ENCODE results near the gene INPP4A. TPM values are rescaled to one million over a fixed set of nuclear protein-coding genes. Genes with fewer than 3 reads are reported as not detected.

The INPP4A gene
- total and polyA plus RNA-seq, 5 donors: 5.1 to 18.1 (median 15.8) TPM

DNA sequence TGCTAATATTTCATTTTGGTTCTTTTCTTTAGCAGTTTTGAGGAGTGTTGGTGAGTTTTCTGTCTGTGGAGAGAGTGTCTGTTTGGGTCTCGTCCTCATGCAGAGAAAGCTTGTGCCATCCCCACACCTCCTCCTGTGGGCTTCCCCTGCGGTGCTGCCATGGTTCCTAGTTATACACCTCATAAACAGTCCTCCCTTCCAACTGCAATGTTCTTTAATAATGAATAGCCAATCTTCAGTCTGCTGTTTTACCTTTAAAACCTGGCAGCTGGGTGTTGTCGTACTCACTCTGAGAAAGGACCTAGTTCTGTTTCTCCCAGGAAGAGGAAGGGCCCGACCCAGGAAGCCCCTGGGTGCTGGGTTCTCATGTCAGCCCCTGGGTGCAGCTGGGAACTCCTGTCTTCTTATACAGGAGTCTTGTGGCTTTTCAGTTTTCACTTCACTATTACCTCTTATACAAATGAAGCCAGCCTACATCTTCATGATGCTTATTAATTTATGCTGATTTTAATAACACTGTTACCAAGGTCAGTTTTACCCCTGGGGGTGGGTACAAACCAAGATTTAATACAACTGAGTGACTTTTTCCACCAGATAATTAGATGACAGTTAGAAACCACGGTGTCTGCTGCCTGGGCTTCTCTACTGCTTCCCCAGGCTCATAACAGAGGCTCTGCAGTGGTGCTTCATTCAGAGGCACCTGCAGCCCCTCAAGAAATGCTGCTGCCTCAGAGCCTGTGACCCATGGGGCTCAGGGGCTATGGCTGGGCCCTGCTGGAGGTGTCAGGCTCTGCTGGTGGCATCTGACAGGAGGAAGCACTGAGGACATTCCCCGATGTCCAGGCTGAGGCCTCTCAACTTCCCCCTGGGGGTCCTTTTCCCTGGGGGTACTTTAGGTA lies 104.5 kb downstream of the INPP4A start:
- no peak for ATAC-seq
- 94% methylated on average over 6 of the region's 6 CpGs for WGBS
- intact Hi-C loops (cut with DNase I): no loop called here
- no peak for DNase-seq
- Histone ChIP-seq H3K27ac (ENCODE audit: low read length) (no peak overlapping the region), H3K27me3 (ENCODE audit: control insufficient read depth, insufficient read depth) (no peaks in the 10 kb centered on the region), H3K4me3 (ENCODE audit: low read length) (no peak overlapping the region), H3K4me1 (ENCODE audit: control insufficient read depth, insufficient read depth, low read length) (no peaks in the 10 kb centered on the region), H3K9me3 (ENCODE audit: control insufficient read depth, low read length) (no peaks in the 10 kb centered on the region)

DNA sequence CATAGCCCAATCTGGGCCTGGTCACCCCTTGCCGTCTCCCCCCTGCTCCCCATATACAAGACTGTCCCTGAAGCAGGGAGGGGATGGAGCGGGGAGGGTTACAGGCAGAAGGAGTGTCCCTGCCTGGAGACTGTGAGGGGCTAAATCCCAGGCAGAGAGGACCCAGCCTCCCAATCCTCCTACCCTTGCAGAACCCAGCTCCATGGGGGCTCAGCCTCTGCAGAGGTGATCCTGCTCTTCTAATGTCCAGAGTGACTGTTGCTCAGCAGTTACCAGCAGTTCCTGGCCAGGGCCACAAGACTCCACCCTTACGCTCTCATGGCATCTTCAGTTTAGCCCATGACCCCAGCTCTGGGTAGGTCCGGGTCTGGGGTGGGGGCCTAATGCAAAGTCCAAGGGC lies 105.5 kb downstream of the INPP4A start:
- Histone ChIP-seq H3K4me3 (ENCODE audit: low read length) (no peak overlapping the region), H3K27me3 (ENCODE audit: control insufficient read depth, insufficient read depth) (no peaks in the 10 kb centered on the region), H3K27ac (ENCODE audit: low read length) (no peak overlapping the region), H3K4me1 (ENCODE audit: control insufficient read depth, insufficient read depth, low read length) (no peaks in the 10 kb centered on the region), H3K9me3 (ENCODE audit: control insufficient read depth, low read length) (no peaks in the 10 kb centered on the region)
- ATAC-seq (no peak), DNase-seq (no peak)
- intact Hi-C loops (cut with DNase I): no loop called here
- WGBS: 98% methylated on average over 4 of the region's 4 CpGs

GRCh38 chr2:98551316-98551715 lies 106.7 kb downstream of the INPP4A start:
- 90% methylated on average over 6 of the region's 6 CpGs for WGBS
- intact Hi-C loops (cut with DNase I): no loop called here
- no peaks in the 10 kb centered on the region for H3K9me3 ChIP-seq (ENCODE audit: control insufficient read depth, low read length)
- H3K27ac ChIP-seq (ENCODE audit: low read length): no peak overlapping the region
- H3K27me3 ChIP-seq (ENCODE audit: control insufficient read depth, insufficient read depth): no peaks in the 10 kb centered on the region
- H3K4me3 ChIP-seq (ENCODE audit: low read length): no peak overlapping the region
- DNase-seq (no peak), ATAC-seq (no peak)
- H3K4me1 ChIP-seq (ENCODE audit: control insufficient read depth, insufficient read depth, low read length): no peaks in the 10 kb centered on the region

DNA sequence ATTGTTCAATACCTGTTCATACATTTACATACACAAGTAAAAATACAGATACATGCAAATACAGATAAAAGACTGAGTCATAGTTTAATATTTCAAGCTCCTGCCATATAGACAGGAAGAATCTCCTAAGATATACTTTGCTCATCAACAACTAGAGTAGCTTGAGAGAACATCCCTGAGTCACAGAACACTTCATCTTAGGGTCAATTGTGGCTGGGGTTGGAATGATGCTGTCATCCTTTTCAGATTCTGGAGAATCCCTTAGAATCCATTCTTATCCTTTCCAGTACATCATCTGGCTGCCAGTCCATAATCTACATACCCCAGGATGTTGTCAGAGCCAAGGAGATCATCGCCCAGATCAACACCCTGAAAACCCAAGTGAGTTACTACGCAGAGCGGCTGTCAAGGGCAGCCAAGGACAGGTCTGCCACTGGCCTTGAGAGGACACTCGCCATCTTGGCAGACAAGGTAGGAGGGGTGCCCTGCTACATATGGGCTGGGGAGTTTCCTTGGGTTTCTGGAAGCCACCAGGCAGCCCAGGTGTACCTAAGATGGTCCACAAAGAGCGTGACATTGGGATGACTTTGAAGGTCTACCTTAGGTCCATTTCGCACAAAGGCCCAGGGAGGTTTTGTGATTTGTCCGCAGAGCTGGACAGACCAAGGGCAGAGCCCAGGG lies 108.0 kb downstream of the INPP4A start:
- Histone ChIP-seq H3K4me1 (ENCODE audit: control insufficient read depth, insufficient read depth, low read length) (no peaks in the 10 kb centered on the region), H3K4me3 (ENCODE audit: low read length) (no peak overlapping the region), H3K27me3 (ENCODE audit: control insufficient read depth, insufficient read depth) (no peaks in the 10 kb centered on the region), H3K27ac (ENCODE audit: low read length) (no peak overlapping the region), H3K9me3 (ENCODE audit: control insufficient read depth, low read length) (no peaks in the 10 kb centered on the region)
- ATAC-seq: no peak
- 97% methylated on average over 7 of the region's 7 CpGs for WGBS
- intact Hi-C loops (cut with DNase I): no loop called here
- no peak for DNase-seq

DNA sequence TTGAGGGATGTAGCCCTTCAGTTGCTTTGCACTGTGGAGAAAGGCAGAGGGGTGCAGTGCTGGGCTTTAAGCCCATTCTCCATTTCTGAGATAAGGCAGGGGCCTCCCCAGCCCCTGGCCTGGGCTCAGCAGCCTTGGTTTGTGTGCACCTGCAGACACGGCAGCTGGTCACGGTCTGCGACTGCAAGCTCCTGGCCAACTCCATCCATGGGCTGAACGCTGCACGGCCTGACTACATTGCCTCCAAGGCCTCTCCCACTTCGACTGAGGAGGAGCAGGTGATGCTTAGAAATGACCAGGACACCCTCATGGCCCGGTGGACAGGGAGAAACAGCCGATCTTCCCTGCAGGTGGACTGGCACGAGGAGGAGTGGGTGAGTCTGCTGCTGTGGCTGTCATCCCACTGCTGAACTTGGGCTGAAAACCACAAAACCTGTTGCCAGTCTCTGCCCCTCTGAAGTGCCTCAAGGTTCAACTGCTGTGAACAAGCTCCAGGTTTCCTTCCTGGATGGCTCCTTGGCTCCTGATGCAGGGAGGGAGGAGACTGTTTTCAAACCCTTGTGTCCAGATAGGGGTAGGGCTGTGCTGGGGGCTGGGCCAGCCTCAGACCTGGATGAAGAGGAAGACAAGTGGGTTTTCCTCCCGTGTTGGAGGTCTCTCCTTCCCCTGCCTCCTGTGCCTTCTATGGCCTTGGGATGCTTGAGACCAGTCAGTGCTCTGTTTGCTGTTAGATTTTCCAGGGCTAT lies 109.6 kb downstream of the INPP4A start:
- H3K27ac ChIP-seq (ENCODE audit: low read length): no peak overlapping the region
- DNase-seq (no peak), ATAC-seq (no peak)
- 89% methylated on average over 10 of the region's 10 CpGs for WGBS
- H3K4me3 ChIP-seq (ENCODE audit: low read length): no peak overlapping the region
- intact Hi-C loops (cut with DNase I): no loop called here
- no peaks in the 10 kb centered on the region for H3K27me3 ChIP-seq (ENCODE audit: control insufficient read depth, insufficient read depth)
- no peaks in the 10 kb centered on the region for H3K4me1 ChIP-seq (ENCODE audit: control insufficient read depth, insufficient read depth, low read length)
- H3K9me3 ChIP-seq (ENCODE audit: control insufficient read depth, low read length): no peaks in the 10 kb centered on the region

DNA sequence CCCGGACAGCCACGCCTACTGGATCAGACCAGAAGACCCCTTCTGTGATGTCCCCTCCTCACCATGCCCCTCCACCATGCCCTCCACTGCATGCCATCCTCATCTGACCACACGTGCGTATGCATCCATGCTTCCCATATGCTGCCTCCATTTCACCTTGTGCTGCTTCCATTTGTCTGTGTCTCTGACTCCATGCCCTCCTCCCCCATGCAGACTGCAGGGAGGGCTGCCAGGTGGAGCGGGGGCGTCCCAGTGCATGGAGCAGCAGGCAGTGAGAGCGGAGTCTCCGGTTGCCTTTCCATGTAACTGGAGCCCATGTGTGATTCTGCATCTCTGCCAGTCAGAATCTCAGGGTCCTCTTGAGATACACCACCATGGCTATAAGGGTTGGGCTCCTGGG lies 111.0 kb downstream of the INPP4A start:
- DNase-seq (no peak), ATAC-seq (no peak)
- intact Hi-C loops (cut with DNase I): no loop called here
- H3K27me3 ChIP-seq (ENCODE audit: control insufficient read depth, insufficient read depth): no peaks in the 10 kb centered on the region
- H3K4me3 ChIP-seq (ENCODE audit: low read length): no peak overlapping the region
- H3K4me1 ChIP-seq (ENCODE audit: control insufficient read depth, insufficient read depth, low read length): peaks cover 3% of the 10 kb centered on the region
- 96% methylated on average over 8 of the region's 8 CpGs for WGBS
- H3K27ac ChIP-seq (ENCODE audit: low read length): no peak overlapping the region
- no peaks in the 10 kb centered on the region for H3K9me3 ChIP-seq (ENCODE audit: control insufficient read depth, low read length)

DNA sequence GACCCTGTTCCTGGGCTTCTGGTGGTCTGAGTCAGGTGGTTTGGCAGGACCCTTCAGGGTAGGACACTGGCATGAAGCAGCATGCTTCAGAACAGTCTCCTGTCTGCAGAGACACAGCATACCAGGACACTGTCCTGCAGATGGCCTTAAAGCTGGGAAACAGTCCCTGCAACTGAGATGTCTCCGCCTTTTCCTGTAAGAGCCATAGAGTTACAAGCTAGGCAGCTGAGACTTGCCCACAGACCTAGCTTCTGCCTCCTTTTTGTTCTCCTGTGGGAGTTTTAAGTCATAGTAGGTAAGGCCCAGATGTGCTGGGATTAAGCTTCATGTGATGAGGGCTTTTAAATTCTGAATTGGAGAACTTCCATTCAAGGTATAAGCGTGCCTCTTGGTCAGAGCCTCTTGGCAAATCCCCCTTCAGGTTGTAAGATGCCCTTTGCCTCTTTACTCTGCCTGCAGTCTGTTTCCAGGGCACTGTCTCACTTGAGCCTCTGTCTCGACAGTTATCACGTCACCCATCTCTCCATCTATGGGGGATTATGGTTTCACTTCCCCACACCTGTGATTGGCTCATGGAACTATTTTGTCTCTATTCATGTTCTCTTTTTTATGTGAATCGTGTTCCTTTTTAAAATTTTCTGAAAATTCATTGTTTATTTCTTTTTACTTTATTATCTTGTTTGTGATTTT lies 111.8 kb downstream of the INPP4A start:
- Histone ChIP-seq H3K4me1 (ENCODE audit: control insufficient read depth, insufficient read depth, low read length) (peaks cover 3% of the 10 kb centered on the region), H3K9me3 (ENCODE audit: control insufficient read depth, low read length) (no peaks in the 10 kb centered on the region), H3K27ac (ENCODE audit: low read length) (no peak overlapping the region), H3K4me3 (ENCODE audit: low read length) (no peak overlapping the region), H3K27me3 (ENCODE audit: control insufficient read depth, insufficient read depth) (no peaks in the 10 kb centered on the region)
- intact Hi-C loops (cut with DNase I): no loop called here
- WGBS: 83% methylated on average over 5 of the region's 5 CpGs
- no peak for DNase-seq
- no peak for ATAC-seq

DNA sequence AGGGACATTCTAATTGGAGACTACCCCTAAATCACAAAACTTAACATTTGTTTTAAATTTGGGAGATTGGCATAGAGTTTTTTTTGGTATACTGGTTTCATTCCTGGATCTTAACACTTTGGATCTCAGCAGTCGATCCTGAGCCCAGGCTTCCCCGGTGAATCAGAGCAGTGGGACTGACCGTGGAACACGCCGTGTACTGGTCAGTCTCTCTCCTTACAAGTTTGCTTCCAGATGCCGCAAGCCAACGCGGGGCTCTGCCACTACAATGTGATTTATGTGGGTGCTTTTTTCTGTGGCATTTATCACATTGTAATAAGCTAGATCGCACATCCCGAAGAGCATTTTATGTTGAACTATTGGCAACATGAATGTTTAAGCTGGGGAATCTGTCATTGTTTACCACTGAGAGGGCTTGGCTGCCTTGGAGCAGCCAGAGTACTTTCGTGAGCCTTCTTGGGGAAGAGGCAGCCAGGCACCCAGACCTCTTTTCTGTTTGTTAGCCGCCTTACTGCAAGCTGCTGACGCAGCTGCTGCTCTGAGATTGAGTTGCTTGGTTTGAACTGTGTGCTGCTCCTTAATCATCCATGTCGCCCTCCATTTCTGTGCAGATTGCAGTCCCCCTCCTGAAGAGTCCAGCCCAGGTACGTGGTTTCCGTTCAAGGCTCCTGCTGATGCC lies 114.3 kb downstream of the INPP4A start:
- no peak for ATAC-seq
- Histone ChIP-seq H3K27ac (ENCODE audit: low read length) (no peak overlapping the region), H3K9me3 (ENCODE audit: control insufficient read depth, low read length) (no peaks in the 10 kb centered on the region), H3K27me3 (ENCODE audit: control insufficient read depth, insufficient read depth) (no peaks in the 10 kb centered on the region), H3K4me3 (ENCODE audit: low read length) (no peak overlapping the region), H3K4me1 (ENCODE audit: control insufficient read depth, insufficient read depth, low read length) (peaks cover 13% of the 10 kb centered on the region)
- WGBS: 98% methylated on average over 16 of the region's 16 CpGs
- intact Hi-C loops (cut with DNase I): no loop called here
- DNase-seq: no peak

DNA sequence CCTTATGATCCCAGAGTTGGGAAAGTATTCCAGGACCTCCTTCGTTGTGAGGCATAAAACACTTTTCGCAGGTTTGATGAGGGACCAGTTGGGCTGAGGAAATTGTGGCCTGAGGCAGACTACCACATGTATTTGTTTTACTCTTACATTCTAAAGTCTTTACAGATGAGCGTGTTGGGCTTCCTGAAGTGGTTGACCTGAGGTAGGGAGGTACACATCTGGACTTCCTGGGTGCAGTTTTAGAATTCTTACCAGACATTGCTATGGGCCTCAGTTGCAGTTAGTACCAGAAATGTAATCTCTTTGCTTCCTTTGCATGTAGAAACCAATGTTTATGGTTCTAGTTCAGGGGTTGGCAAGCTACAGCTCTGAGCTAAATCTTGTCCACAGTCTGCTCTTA lies 114.9 kb downstream of the INPP4A start:
- intact Hi-C loops (cut with DNase I): no loop called here
- 94% methylated on average over 3 of the region's 3 CpGs for WGBS
- Histone ChIP-seq H3K4me3 (ENCODE audit: low read length) (no peak overlapping the region), H3K4me1 (ENCODE audit: control insufficient read depth, insufficient read depth, low read length) (peaks cover 13% of the 10 kb centered on the region), H3K27me3 (ENCODE audit: control insufficient read depth, insufficient read depth) (no peaks in the 10 kb centered on the region), H3K27ac (ENCODE audit: low read length) (no peak overlapping the region), H3K9me3 (ENCODE audit: control insufficient read depth, low read length) (no peaks in the 10 kb centered on the region)
- ATAC-seq: no peak
- DNase-seq: no peak

- DNase-seq (peak; percentile 47 to 76 (median 74)), ATAC-seq (peak; percentile 82 to 87)
- intact Hi-C loops (cut with DNase I): loop anchor here in 1 of 4 donors (10.0 kb wide), 1 partner anchor 116 kb away; the partner anchor contains the start of gene INPP4A
- WGBS: 83% methylated on average over 9 of the region's 9 CpGs
- H3K4me3 ChIP-seq (ENCODE audit: low read length): no peak overlapping the region
- no peak overlapping the region for H3K27ac ChIP-seq (ENCODE audit: low read length)
- H3K4me1 ChIP-seq (ENCODE audit: control insufficient read depth, insufficient read depth, low read length): peaks cover 13% of the 10 kb centered on the region
- H3K27me3 ChIP-seq (ENCODE audit: control insufficient read depth, insufficient read depth): no peaks in the 10 kb centered on the region
- no peaks in the 10 kb centered on the region for H3K9me3 ChIP-seq (ENCODE audit: control insufficient read depth, low read length)
Observed at GRCh38 chr2:98560256-98560771, 115.7 kb downstream of the INPP4A start.

Data from right cardiac atrium (tissue), 5 donors.